IPS DF 4.7 (cell line): ENCODE measurements around the gene CAMSAP1.

Source experiments
- DNase-seq: peaks from one replicate; pipeline ENCODE4 v3.0.0-alpha.2; 2013; ENCODE audit warnings: low spot score; ENCODE audit errors: extremely low read depth

CAMSAP1 gene

GRCh38 chr9:135941288-135941995, 34.1 kb upstream of the CAMSAP1 start:
- no peak for DNase-seq

- DNase-seq = no peak
Observed at GRCh38 chr9:135939351-135940265, 32.3 kb upstream of the CAMSAP1 start.

GRCh38 chr9:135937521-135938489, 30.5 kb upstream of the CAMSAP1 start:
- no peak for DNase-seq

- DNase-seq = no peak
Observed at GRCh38 chr9:135933114-135933513, 25.8 kb upstream of the CAMSAP1 start.

GRCh38 chr9:135932656-135933055, 25.3 kb upstream of the CAMSAP1 start:
- DNase-seq = no peak

- no peak for DNase-seq
Observed at GRCh38 chr9:135931349-135931820, 24.0 kb upstream of the CAMSAP1 start.

GRCh38 chr9:135930446-135931345, 23.4 kb upstream of the CAMSAP1 start:
- no peak for DNase-seq

- no peak for DNase-seq
Observed at GRCh38 chr9:135929656-135930445, 22.5 kb upstream of the CAMSAP1 start.

- no peak for DNase-seq
Observed at GRCh38 chr9:135928731-135929655, 21.6 kb upstream of the CAMSAP1 start.

- no peak for DNase-seq
Observed at GRCh38 chr9:135928074-135928730, 20.9 kb upstream of the CAMSAP1 start.

- DNase-seq = no peak
Observed at GRCh38 chr9:135927195-135928013, 20.1 kb upstream of the CAMSAP1 start.

- no peak for DNase-seq
Observed at GRCh38 chr9:135926402-135927194, 19.3 kb upstream of the CAMSAP1 start.

GRCh38 chr9:135925496-135926133, 18.3 kb upstream of the CAMSAP1 start:
- DNase-seq = no peak

GRCh38 chr9:135924628-135925338, 17.4 kb upstream of the CAMSAP1 start:
- no peak for DNase-seq

- no peak for DNase-seq
Observed at GRCh38 chr9:135923508-135923907, 16.2 kb upstream of the CAMSAP1 start.
